Liver (tissue), 9 donors: ENCODE measurements around the gene SLC43A3. TPM values are rescaled to one million over a fixed set of nuclear protein-coding genes. Genes with fewer than 3 reads are reported as not detected.
A peak's percentile ranks its signal among the peaks of the same experiment; 100 is the strongest.

Experiments used
- DNase-seq: peaks from one replicate; pipeline ENCODE4 v3.0.0-alpha.2; 2017; ENCODE audit warnings: low spot score
- H3K27ac ChIP-seq, 2 donors: one replicate each; pipeline ENCODE4 v1.7.0; 2013; ENCODE audit warnings: inconsistent platforms in 2 of 2, low read length in 2 of 2, control low read depth in 1 of 2, low read depth in 1 of 2, mild to moderate bottlenecking in 1 of 2
- H3K27me3 ChIP-seq, 4 donors: one replicate each; pipeline versions ENCODE4 v1.6.1 to v1.7.0; 2013; ENCODE audit warnings: low read length in 3 of 4, inconsistent platforms in 1 of 4, mild to moderate bottlenecking in 1 of 4, moderate library complexity in 1 of 4; ENCODE audit not compliant: control insufficient read depth in 4 of 4, insufficient read depth in 4 of 4
- H3K36me3 ChIP-seq, 4 donors: one replicate each; pipeline versions ENCODE4 v1.6.1 to v1.7.0; 2013; ENCODE audit warnings: low read length in 3 of 4, mild to moderate bottlenecking in 3 of 4, low read depth in 1 of 4, moderate library complexity in 1 of 4; ENCODE audit not compliant: control insufficient read depth in 4 of 4, insufficient read depth in 3 of 4
- H3K4me1 ChIP-seq, 4 donors: one replicate each; pipeline versions ENCODE4 v1.6.1 to v1.7.0; 2013; ENCODE audit warnings: low read length in 3 of 4, mild to moderate bottlenecking in 3 of 4, moderate library complexity in 1 of 4; ENCODE audit not compliant: control insufficient read depth in 4 of 4, insufficient read depth in 4 of 4
- H3K4me3 ChIP-seq, 3 donors: one replicate each; pipeline versions ENCODE4 v1.6.1 to v1.7.0; 2013; ENCODE audit warnings: low read length in 3 of 3, control low read depth in 1 of 3, low read depth in 1 of 3, mild to moderate bottlenecking in 1 of 3
- H3K9ac ChIP-seq, 2 donors: one replicate each; pipeline ENCODE4 v1.7.0; 2013; ENCODE audit warnings: low read length in 2 of 2, mild to moderate bottlenecking in 2 of 2, moderate library complexity in 2 of 2, control low read depth in 1 of 2, low read depth in 1 of 2
- H3K9me3 ChIP-seq, 4 donors: one replicate each; pipeline versions ENCODE4 v1.6.1 to v1.7.0; 2013; ENCODE audit warnings: low read length in 3 of 4; ENCODE audit not compliant: control insufficient read depth in 4 of 4
- EGR1 ChIP-seq, 2 donors: IDR thresholded peaks; 2 replicates each; pipeline ENCODE4 v1.6.1; 2016 to 2018; ENCODE audit warnings: antibody characterized with exemption in 2 of 2, low read depth in 2 of 2
- FOXA2 ChIP-seq: IDR thresholded peaks from 2 replicates; pipeline ENCODE4 v1.6.1; 2016; ENCODE audit warnings: antibody characterized with exemption
- GABPA ChIP-seq, 2 donors: IDR thresholded peaks in 1 of 2; conservative IDR thresholded peaks in 1 of 2; 2 replicates each; pipeline ENCODE4 v1.6.1; 2016; ENCODE audit warnings: antibody characterized with exemption in 2 of 2, mild to moderate bottlenecking in 1 of 2, moderate library complexity in 1 of 2
- HNF4A ChIP-seq, 2 donors: conservative IDR thresholded peaks; 2 replicates each; pipeline ENCODE4 v1.6.1; 2016; ENCODE audit warnings: antibody characterized with exemption in 2 of 2, mild to moderate bottlenecking in 2 of 2
- HNF4G ChIP-seq: IDR thresholded peaks from 2 replicates; pipeline ENCODE4 v1.6.1; 2016; ENCODE audit warnings: antibody characterized with exemption
- JUND ChIP-seq, 2 donors: IDR thresholded peaks; 2 replicates each; pipeline ENCODE4 v1.6.1; 2016; ENCODE audit warnings: antibody characterized with exemption in 2 of 2
- NR2F2 ChIP-seq: IDR thresholded peaks from 2 replicates; pipeline ENCODE4 v1.6.1; 2016; ENCODE audit warnings: antibody characterized with exemption
- RAD21 ChIP-seq, 2 donors: IDR thresholded peaks; 2 replicates each; pipeline ENCODE4 v1.6.1; 2016; ENCODE audit warnings: antibody characterized with exemption in 2 of 2, mild to moderate bottlenecking in 2 of 2
- RXRA ChIP-seq, 2 donors: IDR thresholded peaks; 2 replicates each; pipeline ENCODE4 v1.6.1; 2017 to 2018; ENCODE audit warnings: antibody characterized with exemption in 2 of 2, mild to moderate bottlenecking in 1 of 2
- SP1 ChIP-seq: IDR thresholded peaks from 2 replicates; pipeline ENCODE4 v1.6.1; 2018; ENCODE audit warnings: antibody characterized with exemption, mild to moderate bottlenecking
- TAF1 ChIP-seq: conservative IDR thresholded peaks from 2 replicates; pipeline ENCODE4 v1.6.1; 2016; ENCODE audit warnings: antibody characterized with exemption, mild to moderate bottlenecking
- YY1 ChIP-seq: IDR thresholded peaks from 2 replicates; pipeline ENCODE4 v1.6.1; 2016; ENCODE audit warnings: antibody characterized with exemption, mild to moderate bottlenecking
- WGBS: extraction: QIAGEN DNeasy Blood & Tissue Kit; methylation state at CpG from one replicate; pipeline ENCODE4 v1.1.7; 2013; 5-methylcytosine and 5-hydroxymethylcytosine counted together
- polyA plus RNA-seq, 2 donors: library from polyadenylated mRNA; stranded (reverse) in 1 of 2; unstranded in 1 of 2; fragments of 200-250 nt in 1 of 2; fragments of >200 nt in 1 of 2; fragmentation: Nextera tagmentation in 1 of 2; extraction: Ambion mirVana in 1 of 2; gene quantifications; one replicate each; pipeline versions ENCODE4 v1.2.1 to v1.2.3, GENCODE V29; 2013 to 2015
- total RNA-seq, 2 donors: library from RNA; depleted of rRNA; stranded (reverse); fragments of >200 nt; gene quantifications; one replicate each; pipeline ENCODE4 v1.2.3, GENCODE V29; 2014
- TF ChIP-seq, protein P1 (sequence below): IDR thresholded peaks from 2 replicates; pipeline ENCODE4 v1.6.1; 2016; ENCODE audit warnings: antibody characterized with exemption, mild to moderate bottlenecking
- TF ChIP-seq, protein P2 (sequence below): IDR thresholded peaks from 2 replicates; pipeline ENCODE4 v1.6.1; 2016; ENCODE audit warnings: antibody characterized with exemption
- TF ChIP-seq, protein P3 (sequence below): fragments of 150-350 bp; IDR thresholded peaks from 2 replicates; pipeline ENCODE4 v1.5.1; 2017; ENCODE audit warnings: improper control_type of control experiment, low read depth, low read length; ENCODE audit not compliant: missing input control
- TF ChIP-seq, protein P4 (sequence below): IDR thresholded peaks from 2 replicates; pipeline ENCODE4 v1.6.1; 2016; ENCODE audit warnings: antibody characterized with exemption
- TF ChIP-seq, protein P5 (sequence below): IDR thresholded peaks from 2 replicates; pipeline ENCODE4 v1.6.1; 2016; ENCODE audit warnings: antibody characterized with exemption
- donor health status: healthy.
- donor health status: healthy.
- donor health status: healthy.
- donor health status: healthy.
- donor health status: healthy.

SLC43A3 gene
- total and polyA plus RNA-seq, 4 donors = 47.2 to 152 (median 93.0) TPM

DNA sequence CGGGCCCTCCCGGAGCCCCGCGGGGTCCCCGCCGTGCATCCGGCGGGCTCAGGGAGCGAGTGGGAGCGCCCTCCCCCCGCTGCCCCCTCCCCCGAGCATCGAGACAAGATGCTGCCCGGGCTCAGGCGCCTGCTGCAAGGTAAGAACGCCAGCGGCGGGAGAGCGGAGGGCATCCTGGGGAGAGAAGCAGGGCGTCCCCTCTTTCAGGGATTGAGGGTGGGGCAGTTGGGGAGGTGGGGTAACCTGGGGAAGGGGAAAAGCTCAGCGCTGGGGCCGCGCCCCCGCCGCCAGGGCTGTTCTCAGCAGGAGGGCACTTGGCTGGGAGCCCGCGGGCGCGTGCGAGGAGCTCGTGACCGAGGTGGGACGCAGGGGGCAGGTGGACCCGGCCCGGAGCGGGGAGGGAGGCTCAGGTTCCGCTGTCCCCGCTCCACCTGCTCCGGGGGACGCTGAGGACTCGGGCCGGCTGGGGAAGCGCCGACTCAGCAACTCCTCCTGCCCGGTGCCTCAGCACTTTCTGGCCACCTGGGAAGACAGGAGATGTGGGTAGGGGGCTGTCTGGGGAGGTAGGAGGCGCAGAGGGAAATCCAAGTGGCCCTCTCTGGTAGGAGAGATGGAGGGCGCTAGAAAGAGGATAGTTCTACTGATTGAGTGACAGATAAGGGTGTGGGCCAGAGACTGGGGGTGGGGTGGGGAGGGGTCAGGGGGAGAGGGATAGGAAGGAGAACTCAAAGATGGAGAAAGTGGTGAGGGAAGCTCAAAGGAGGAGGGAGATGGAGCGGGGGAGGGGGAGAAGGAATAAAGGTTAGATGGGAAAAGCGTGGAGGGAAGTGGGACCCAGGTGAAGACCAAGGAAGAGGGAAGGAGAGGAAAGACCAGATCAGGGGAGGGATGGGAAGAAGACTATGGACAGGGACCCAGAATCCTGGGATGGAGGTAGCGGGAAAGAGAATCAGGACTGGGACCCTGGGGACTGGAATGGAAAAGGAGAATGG lies 34.1 kb upstream of the SLC43A3 start:
- Histone ChIP-seq H3K27me3 (no peaks in the 10 kb centered on the region), H3K4me1 (peaks cover 14 to 49% (median 45%) of the 10 kb centered on the region in 4 donors), H3K9ac (no peak overlapping the region), H3K4me3 (peak overlapping the region; percentile 7 to 77 (median 41)), H3K27ac (peak overlapping the region in 1 of 2 donors; percentile 19), H3K9me3 (no peaks in the 10 kb centered on the region), H3K36me3 (peaks cover 0 to 3% (median 0%) of the 10 kb centered on the region in 4 donors)
- DNase-seq = no peak
- 7% methylated on average over 50 of the region's 50 CpGs for WGBS
- TF ChIP-seq, protein P1, sequence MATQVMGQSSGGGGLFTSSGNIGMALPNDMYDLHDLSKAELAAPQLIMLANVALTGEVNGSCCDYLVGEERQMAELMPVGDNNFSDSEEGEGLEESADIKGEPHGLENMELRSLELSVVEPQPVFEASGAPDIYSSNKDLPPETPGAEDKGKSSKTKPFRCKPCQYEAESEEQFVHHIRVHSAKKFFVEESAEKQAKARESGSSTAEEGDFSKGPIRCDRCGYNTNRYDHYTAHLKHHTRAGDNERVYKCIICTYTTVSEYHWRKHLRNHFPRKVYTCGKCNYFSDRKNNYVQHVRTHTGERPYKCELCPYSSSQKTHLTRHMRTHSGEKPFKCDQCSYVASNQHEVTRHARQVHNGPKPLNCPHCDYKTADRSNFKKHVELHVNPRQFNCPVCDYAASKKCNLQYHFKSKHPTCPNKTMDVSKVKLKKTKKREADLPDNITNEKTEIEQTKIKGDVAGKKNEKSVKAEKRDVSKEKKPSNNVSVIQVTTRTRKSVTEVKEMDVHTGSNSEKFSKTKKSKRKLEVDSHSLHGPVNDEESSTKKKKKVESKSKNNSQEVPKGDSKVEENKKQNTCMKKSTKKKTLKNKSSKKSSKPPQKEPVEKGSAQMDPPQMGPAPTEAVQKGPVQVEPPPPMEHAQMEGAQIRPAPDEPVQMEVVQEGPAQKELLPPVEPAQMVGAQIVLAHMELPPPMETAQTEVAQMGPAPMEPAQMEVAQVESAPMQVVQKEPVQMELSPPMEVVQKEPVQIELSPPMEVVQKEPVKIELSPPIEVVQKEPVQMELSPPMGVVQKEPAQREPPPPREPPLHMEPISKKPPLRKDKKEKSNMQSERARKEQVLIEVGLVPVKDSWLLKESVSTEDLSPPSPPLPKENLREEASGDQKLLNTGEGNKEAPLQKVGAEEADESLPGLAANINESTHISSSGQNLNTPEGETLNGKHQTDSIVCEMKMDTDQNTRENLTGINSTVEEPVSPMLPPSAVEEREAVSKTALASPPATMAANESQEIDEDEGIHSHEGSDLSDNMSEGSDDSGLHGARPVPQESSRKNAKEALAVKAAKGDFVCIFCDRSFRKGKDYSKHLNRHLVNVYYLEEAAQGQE = no peak
- TF ChIP-seq JUND (IDR thresholded peaks at IDR 0.05) = no peak
- TF ChIP-seq YY1 = no peak
- no peak for TF ChIP-seq HNF4A (conservative IDR thresholded peaks at IDR 0.05)
- no peak for TF ChIP-seq SP1
- TF ChIP-seq TAF1 = no peak
- no peak for TF ChIP-seq GABPA (IDR thresholded peaks at IDR 0.05 in 1 of 2, conservative IDR thresholded peaks at IDR 0.05 in 1 of 2)
- TF ChIP-seq, protein P2, sequence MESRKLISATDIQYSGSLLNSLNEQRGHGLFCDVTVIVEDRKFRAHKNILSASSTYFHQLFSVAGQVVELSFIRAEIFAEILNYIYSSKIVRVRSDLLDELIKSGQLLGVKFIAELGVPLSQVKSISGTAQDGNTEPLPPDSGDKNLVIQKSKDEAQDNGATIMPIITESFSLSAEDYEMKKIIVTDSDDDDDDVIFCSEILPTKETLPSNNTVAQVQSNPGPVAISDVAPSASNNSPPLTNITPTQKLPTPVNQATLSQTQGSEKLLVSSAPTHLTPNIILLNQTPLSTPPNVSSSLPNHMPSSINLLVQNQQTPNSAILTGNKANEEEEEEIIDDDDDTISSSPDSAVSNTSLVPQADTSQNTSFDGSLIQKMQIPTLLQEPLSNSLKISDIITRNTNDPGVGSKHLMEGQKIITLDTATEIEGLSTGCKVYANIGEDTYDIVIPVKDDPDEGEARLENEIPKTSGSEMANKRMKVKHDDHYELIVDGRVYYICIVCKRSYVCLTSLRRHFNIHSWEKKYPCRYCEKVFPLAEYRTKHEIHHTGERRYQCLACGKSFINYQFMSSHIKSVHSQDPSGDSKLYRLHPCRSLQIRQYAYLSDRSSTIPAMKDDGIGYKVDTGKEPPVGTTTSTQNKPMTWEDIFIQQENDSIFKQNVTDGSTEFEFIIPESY = no peak

DNA sequence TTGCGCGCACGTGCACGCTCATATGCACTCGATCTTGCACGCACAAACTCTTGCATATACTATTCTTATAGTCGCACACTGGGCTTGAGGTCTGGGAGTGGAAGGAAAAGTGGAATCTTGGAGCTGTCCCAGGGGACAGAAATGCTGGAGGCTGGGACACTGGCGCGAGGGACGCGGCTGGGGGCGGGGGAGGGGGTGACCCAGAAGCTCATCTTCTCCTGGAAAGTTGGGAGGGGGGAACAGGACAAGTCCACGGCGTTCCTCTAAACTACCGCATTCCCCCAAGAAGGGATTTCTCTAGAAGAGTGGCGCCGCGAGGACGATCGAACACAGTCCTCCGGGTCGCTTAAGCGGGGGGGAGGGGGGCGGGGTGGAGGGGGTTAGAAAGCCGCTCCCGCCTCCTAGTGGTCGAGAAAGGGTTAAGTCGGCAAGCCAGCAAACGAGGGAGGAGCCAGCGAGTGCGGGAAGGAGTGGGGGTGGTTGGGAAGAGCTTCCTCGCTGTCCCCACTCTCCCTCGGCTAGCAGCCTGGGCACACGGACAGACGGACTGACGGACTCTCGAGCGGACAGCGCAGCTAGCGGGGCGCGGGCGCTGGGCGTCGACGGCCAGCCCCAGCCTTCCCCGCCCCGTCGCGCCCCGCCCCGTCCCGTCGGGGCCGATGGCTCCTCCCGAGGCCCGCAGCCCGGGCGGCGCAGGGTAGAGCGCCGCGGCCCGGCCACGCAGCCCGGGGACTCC lies 33.3 kb upstream of the SLC43A3 start, which contains the start of gene RTN4RL2:
TSS of gene RTN4RL2 (plus strand) at position 507 of the 736 bp plus-strand sequence. CDS start 338 bp downstream, outside the sequence.
- Histone ChIP-seq H3K27me3 (no peaks in the 10 kb centered on the region), H3K4me1 (peaks cover 14 to 49% (median 45%) of the 10 kb centered on the region in 4 donors), H3K9ac (peak within 1 kb of the TSS in 1 of 2 donors; percentile 27), H3K9me3 (no peaks in the 10 kb centered on the region), H3K36me3 (peaks cover 0 to 1% (median 0%) of the 10 kb centered on the region in 4 donors), H3K27ac (peak within 1 kb of the TSS; percentile 49 to 83), H3K4me3 (peak within 1 kb of the TSS; percentile 52 to 77 (median 76))
- under 1% methylated on average over 66 of the region's 66 CpGs for WGBS
- peak; percentile 61 for DNase-seq
- TF ChIP-seq, protein P1 = no peak
- TF ChIP-seq, protein P3, sequence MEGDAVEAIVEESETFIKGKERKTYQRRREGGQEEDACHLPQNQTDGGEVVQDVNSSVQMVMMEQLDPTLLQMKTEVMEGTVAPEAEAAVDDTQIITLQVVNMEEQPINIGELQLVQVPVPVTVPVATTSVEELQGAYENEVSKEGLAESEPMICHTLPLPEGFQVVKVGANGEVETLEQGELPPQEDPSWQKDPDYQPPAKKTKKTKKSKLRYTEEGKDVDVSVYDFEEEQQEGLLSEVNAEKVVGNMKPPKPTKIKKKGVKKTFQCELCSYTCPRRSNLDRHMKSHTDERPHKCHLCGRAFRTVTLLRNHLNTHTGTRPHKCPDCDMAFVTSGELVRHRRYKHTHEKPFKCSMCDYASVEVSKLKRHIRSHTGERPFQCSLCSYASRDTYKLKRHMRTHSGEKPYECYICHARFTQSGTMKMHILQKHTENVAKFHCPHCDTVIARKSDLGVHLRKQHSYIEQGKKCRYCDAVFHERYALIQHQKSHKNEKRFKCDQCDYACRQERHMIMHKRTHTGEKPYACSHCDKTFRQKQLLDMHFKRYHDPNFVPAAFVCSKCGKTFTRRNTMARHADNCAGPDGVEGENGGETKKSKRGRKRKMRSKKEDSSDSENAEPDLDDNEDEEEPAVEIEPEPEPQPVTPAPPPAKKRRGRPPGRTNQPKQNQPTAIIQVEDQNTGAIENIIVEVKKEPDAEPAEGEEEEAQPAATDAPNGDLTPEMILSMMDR = no peak
- TF ChIP-seq GABPA (IDR thresholded peaks at IDR 0.05 in 1 of 2, conservative IDR thresholded peaks at IDR 0.05 in 1 of 2) (no peak), TAF1 (no peak), NR2F2 (no peak), FOXA2 (no peak), RAD21 (IDR thresholded peaks at IDR 0.05) (no peak), RXRA (IDR thresholded peaks at IDR 0.05) (no peak), JUND (IDR thresholded peaks at IDR 0.05) (no peak), HNF4G (no peak), HNF4A (conservative IDR thresholded peaks at IDR 0.05) (no peak), SP1 (no peak), YY1 (no peak), EGR1 (IDR thresholded peaks at IDR 0.05; ENCODE audit: low read depth in 2 of 2) (no peak)
- TF ChIP-seq, protein P4, sequence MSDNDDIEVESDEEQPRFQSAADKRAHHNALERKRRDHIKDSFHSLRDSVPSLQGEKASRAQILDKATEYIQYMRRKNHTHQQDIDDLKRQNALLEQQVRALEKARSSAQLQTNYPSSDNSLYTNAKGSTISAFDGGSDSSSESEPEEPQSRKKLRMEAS = no peak
- TF ChIP-seq, protein P5, sequence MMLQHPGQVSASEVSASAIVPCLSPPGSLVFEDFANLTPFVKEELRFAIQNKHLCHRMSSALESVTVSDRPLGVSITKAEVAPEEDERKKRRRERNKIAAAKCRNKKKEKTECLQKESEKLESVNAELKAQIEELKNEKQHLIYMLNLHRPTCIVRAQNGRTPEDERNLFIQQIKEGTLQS = no peak
